Upper lobe of left lung (tissue), 4 donors: Measurements from ENCODE around the gene FCER1G.
A peak's percentile ranks its signal among the peaks of the same experiment; 100 is the strongest.

ENCODE experiments used
- CTCF ChIP-seq, 6 experiments: fragments of 450-650 bp in 4 of 6; fragments of 200-600 bp in 2 of 6; sonication (generic) in 2 of 6; IDR thresholded peaks; one replicate each; pipeline ENCODE4 v1.5.1; 2016 to 2019; ENCODE audit warnings: antibody characterized with exemption in 6 of 6
- EP300 ChIP-seq, 4 donors: sonication (generic); formaldehyde crosslinking; IDR thresholded peaks; one replicate each; pipeline ENCODE4 v1.5.1; 2017; ENCODE audit warnings: antibody characterized with exemption in 4 of 4, control low read depth in 2 of 4
- POLR2A ChIP-seq, 4 donors: fragments of 450-650 bp; IDR thresholded peaks; one replicate each; pipeline ENCODE4 v1.5.1; 2016 to 2017; ENCODE audit warnings: antibody characterized with exemption in 4 of 4, mild to moderate bottlenecking in 2 of 4

- TF ChIP-seq POLR2A (IDR thresholded peaks at IDR 0.05) (peak in 3 of 4 donors; percentile 17 to 89 (median 31)), CTCF (IDR thresholded peaks at IDR 0.05) (no peak), EP300 (IDR thresholded peaks at IDR 0.05) (peak in 1 of 4 donors; percentile 88)
Observed at GRCh38 chr1:161216945-161217712, 2.0 kb downstream of the FCER1G start.
